OCI-LY1 (cell line): ENCODE results near the gene KLRD1.
"Not testable (repeated sequence)": the region's sequence is repeated elsewhere in the genome, so short reads cannot be mapped to it uniquely, and the experiment has no call there.

ENCODE experiments used
- H2AFZ ChIP-seq: fragments of 200-600 bp; sonication (generic), shearing (Covaris generic); 2 replicates; pipeline ENCODE4 v1.6.0; 2014; ENCODE audit warnings: antibody characterized with exemption, mild to moderate bottlenecking, low read length
- H3F3A ChIP-seq: fragments of 200-600 bp; sonication (generic), shearing (Covaris generic); 2 replicates; pipeline ENCODE4 v1.6.0; 2014; ENCODE audit warnings: mild to moderate bottlenecking, antibody characterized with exemption, low read length, moderate library complexity; ENCODE audit not compliant: insufficient read depth
- H3K27ac ChIP-seq: fragments of 200-600 bp; sonication (generic); 2 replicates; pipeline ENCODE4 v1.5.1; 2014; ENCODE audit warnings: low read length, mixed run types, mild to moderate bottlenecking, low read depth; ENCODE audit not compliant: poor library complexity, severe bottlenecking
- H3K27me3 ChIP-seq: fragments of 200-600 bp; sonication (generic); 2 replicates; pipeline ENCODE4 v1.6.0; 2014; ENCODE audit warnings: antibody characterized with exemption, mild to moderate bottlenecking, low read length, moderate library complexity; ENCODE audit not compliant: insufficient read depth
- H3K36me3 ChIP-seq: fragments of 200-600 bp; sonication (generic); 2 replicates; pipeline ENCODE4 v1.6.1; 2014; ENCODE audit warnings: mild to moderate bottlenecking, antibody characterized with exemption, low read length, moderate library complexity, mixed read lengths; ENCODE audit not compliant: insufficient read depth
- H3K4me1 ChIP-seq: fragments of 200-600 bp; sonication (generic); 2 replicates; pipeline ENCODE4 v1.5.1; 2014; ENCODE audit warnings: mild to moderate bottlenecking, low read length, moderate library complexity; ENCODE audit not compliant: insufficient read depth, severe bottlenecking
- H3K4me2 ChIP-seq: fragments of 200-600 bp; sonication (generic), shearing (Covaris generic); 2 replicates; pipeline ENCODE4 v1.6.1; 2014; ENCODE audit warnings: low read length
- H3K4me3 ChIP-seq: fragments of 200-600 bp; sonication (generic); 2 replicates; pipeline ENCODE4 v1.5.1; 2014; ENCODE audit warnings: low read length, low read depth, mild to moderate bottlenecking, mixed read lengths; ENCODE audit not compliant: poor library complexity, severe bottlenecking
- H3K79me2 ChIP-seq: fragments of 200-600 bp; shearing (Covaris generic); 2 replicates; pipeline ENCODE4 v1.6.1; 2016; ENCODE audit warnings: mixed run types, low read length, mixed read lengths; ENCODE audit not compliant: insufficient read depth
- H3K9ac ChIP-seq: fragments of 200-600 bp; sonication (generic), shearing (Covaris generic); 2 replicates; pipeline ENCODE4 v1.6.1; 2014; ENCODE audit warnings: mild to moderate bottlenecking, low read length, mixed read lengths
- H3K9me2 ChIP-seq: fragments of 200-600 bp; sonication (generic), shearing (Covaris generic); 2 replicates; pipeline ENCODE4 v1.6.1; 2014; ENCODE audit warnings: low read depth, mild to moderate bottlenecking, low read length, mixed read lengths
- H3K9me3 ChIP-seq: fragments of 200-600 bp; shearing (Covaris generic); 2 replicates; pipeline ENCODE4 v1.6.1; 2014; ENCODE audit warnings: low read length, mixed read lengths
- H4K20me1 ChIP-seq: fragments of 200-600 bp; sonication (generic), shearing (Covaris generic); 2 replicates; pipeline ENCODE4 v1.6.0; 2016; ENCODE audit warnings: mild to moderate bottlenecking, low read length; ENCODE audit not compliant: insufficient read depth
- CTCF ChIP-seq: fragments of 200-600 bp; sonication (generic), shearing (Covaris generic); IDR thresholded peaks from 2 replicates; pipeline ENCODE4 v1.5.1; 2017; ENCODE audit warnings: mild to moderate bottlenecking, antibody characterized with exemption, low read length, moderate library complexity, mixed read lengths
- EZH2 ChIP-seq: fragments of 200-600 bp; sonication (generic), shearing (Covaris generic); IDR thresholded peaks from 2 replicates; pipeline ENCODE4 v1.8.0; 2017; ENCODE audit warnings: borderline replicate concordance, mixed run types, mild to moderate bottlenecking, antibody characterized with exemption, low read length, moderate library complexity, mixed read lengths

KLRD1 gene

GRCh38 chr12:10366875-10367274, 59.2 kb downstream of the KLRD1 start:
- Histone ChIP-seq H3K27me3 (no peaks in the 10 kb centered on the region), H3K9ac (no peak overlapping the region; the same call in 1 of the 2 replicates), H2AFZ (no peak overlapping the region)

GRCh38 chr12:10367714-10368113, 60.0 kb downstream of the KLRD1 start:
- H4K20me1 ChIP-seq, H3K9me2 ChIP-seq, H3F3A ChIP-seq, H3K4me3 ChIP-seq, H2AFZ ChIP-seq, H3K27me3 ChIP-seq, H3K9me3 ChIP-seq, H3K9ac ChIP-seq, H3K79me2 ChIP-seq, H3K4me2 ChIP-seq: not testable (repeated sequence)
- Histone ChIP-seq H3K4me1 (peaks cover 64% of the 10 kb centered on the region), H3K27ac (peak overlapping the region; percentile 90), H3K36me3 (peaks cover 63% of the 10 kb centered on the region)

More at GRCh38 chr12:10366875-10367274, 59.2 kb downstream of the KLRD1 start:
- Histone ChIP-seq H3K27ac (peak overlapping the region; percentile 90), H3F3A (no peaks in the 10 kb centered on the region), H3K4me2 (peak overlapping the region; percentile 80; the same call in 1 of the 2 replicates), H3K9me3 (no peaks in the 10 kb centered on the region), H3K36me3 (peaks cover 56% of the 10 kb centered on the region), H3K79me2 (no peaks in the 10 kb centered on the region), H4K20me1 (no peaks in the 10 kb centered on the region), H3K4me3 (no peak overlapping the region), H3K9me2 (no peaks in the 10 kb centered on the region), H3K4me1 (peaks cover 73% of the 10 kb centered on the region)
- peak; percentile 52 for TF ChIP-seq CTCF
- no peak for TF ChIP-seq EZH2

GRCh38 chr12:10368206-10369171, 60.8 kb downstream of the KLRD1 start:
- H3K9ac ChIP-seq: no peak overlapping the region
- H2AFZ ChIP-seq: no peak overlapping the region
- no peaks in the 10 kb centered on the region for H3K9me3 ChIP-seq
- H3F3A ChIP-seq: no peaks in the 10 kb centered on the region
- H3K4me1 ChIP-seq: peaks cover 57% of the 10 kb centered on the region
- H3K36me3 ChIP-seq: peaks cover 71% of the 10 kb centered on the region
- TF ChIP-seq CTCF (no peak), EZH2 (no peak)
- no peaks in the 10 kb centered on the region for H4K20me1 ChIP-seq
- H3K4me3 ChIP-seq: no peak overlapping the region
- H3K9me2 ChIP-seq: no peaks in the 10 kb centered on the region
- no peak overlapping the region for H3K4me2 ChIP-seq
- H3K27me3 ChIP-seq: no peaks in the 10 kb centered on the region
- no peaks in the 10 kb centered on the region for H3K79me2 ChIP-seq
- peak overlapping the region; percentile 90 for H3K27ac ChIP-seq
